ENCODE measurements around the gene NEDD8.

The NEDD8 gene

GRCh38 chr14:24238123-24238522, 6.0 kb upstream of the NEDD8 start:
- TF ChIP-seq, protein P1, sequence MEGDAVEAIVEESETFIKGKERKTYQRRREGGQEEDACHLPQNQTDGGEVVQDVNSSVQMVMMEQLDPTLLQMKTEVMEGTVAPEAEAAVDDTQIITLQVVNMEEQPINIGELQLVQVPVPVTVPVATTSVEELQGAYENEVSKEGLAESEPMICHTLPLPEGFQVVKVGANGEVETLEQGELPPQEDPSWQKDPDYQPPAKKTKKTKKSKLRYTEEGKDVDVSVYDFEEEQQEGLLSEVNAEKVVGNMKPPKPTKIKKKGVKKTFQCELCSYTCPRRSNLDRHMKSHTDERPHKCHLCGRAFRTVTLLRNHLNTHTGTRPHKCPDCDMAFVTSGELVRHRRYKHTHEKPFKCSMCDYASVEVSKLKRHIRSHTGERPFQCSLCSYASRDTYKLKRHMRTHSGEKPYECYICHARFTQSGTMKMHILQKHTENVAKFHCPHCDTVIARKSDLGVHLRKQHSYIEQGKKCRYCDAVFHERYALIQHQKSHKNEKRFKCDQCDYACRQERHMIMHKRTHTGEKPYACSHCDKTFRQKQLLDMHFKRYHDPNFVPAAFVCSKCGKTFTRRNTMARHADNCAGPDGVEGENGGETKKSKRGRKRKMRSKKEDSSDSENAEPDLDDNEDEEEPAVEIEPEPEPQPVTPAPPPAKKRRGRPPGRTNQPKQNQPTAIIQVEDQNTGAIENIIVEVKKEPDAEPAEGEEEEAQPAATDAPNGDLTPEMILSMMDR (IDR thresholded peaks at IDR 0.05; ENCODE audit: control extremely low read depth, extremely low read depth, low read depth, missing control alignments) = no peak
- ChIA-PET CTCF (interaction anchor here (1.4 to 7.5 kb wide), 8 partner anchors 19 to 194 kb away, joined by 4 to 56 read pairs (median 12); partner anchors contain the start of genes CHMP4A, CIDEB, DHRS1 and MDP1), POLR2A (interaction anchor here (0.7 to 0.9 kb wide), 2 partner anchors 10 to 25 kb away, joined by 3 to 5 read pairs; partner anchors contain the start of gene CHMP4A)
- DNase-seq (ENCODE audit: extremely low spot score) = no peak

- DNase-seq (ENCODE audit: extremely low spot score) = no peak
- TF ChIP-seq, protein P1 (IDR thresholded peaks at IDR 0.05; ENCODE audit: control extremely low read depth, extremely low read depth, low read depth, missing control alignments) = no peak
- CTCF ChIA-PET = interaction anchor here (1.4 to 7.5 kb wide), 8 partner anchors 18 to 195 kb away, joined by 4 to 56 read pairs (median 12); partner anchors contain the start of genes CHMP4A, CIDEB, DHRS1 and MDP1
- POLR2A ChIA-PET = interaction anchor here (0.7 to 0.9 kb wide), 2 partner anchors 11 to 24 kb away, joined by 3 to 5 read pairs; partner anchors contain the start of gene CHMP4A
Measured at GRCh38 chr14:24237463-24237955, 5.3 kb upstream of the NEDD8 start.

- TF ChIP-seq, protein P1 (IDR thresholded peaks at IDR 0.05; ENCODE audit: control extremely low read depth, extremely low read depth, low read depth, missing control alignments) = no peak
- ChIA-PET CTCF (interaction anchor here (1.0 to 7.5 kb wide), 7 partner anchors 9 to 71 kb away, joined by 3 to 56 read pairs (median 14); partner anchors contain the start of genes CHMP4A, CIDEB, DHRS1 and MDP1), POLR2A (no interaction called here)
- DNase-seq (ENCODE audit: extremely low spot score) = no peak
Measured at GRCh38 chr14:24236689-24237462, 4.7 kb upstream of the NEDD8 start.

DNA sequence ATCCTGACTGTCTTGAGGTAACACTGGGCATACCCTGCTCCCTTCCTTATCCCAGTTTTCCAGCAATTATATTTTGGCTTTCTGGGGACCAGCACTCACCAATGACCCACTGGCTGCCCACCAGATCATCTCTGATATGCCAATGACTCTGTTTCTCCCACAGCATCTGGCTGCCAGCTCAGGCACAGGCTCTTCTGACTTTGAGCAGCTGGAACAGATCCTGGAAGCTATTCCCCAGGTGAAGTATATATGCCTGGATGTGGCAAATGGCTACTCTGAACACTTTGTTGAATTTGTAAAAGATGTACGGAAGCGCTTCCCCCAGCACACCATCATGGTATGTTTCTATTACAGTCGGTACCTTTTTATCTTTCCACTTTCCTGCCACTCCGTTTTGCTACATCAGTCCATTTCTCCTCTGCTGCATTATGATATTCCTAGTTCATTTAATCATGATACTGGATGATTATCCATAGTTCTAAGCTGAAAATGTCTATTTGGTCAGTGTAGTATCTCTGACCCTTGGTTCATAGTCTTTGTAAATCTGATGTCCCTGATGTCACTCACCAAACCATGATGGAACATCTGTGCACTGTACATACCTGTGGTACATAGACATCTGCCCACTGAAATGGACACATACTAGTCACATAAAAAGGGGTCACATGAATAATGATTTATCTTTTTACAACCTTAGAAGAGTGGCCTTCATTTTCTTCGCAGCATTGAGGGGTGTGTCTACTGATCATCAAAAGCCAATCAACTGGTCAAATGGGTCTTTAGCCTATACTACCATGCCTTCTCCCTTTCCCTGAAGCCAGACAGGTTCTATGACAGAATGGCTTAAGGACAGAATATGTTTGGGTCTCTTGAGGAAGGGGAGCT, 3.9 kb upstream of the NEDD8 start:
- TF ChIP-seq, protein P1 (IDR thresholded peaks at IDR 0.05; ENCODE audit: control extremely low read depth, extremely low read depth, low read depth, missing control alignments) = no peak
- POLR2A ChIA-PET = no interaction called here
- no peak for DNase-seq (ENCODE audit: extremely low spot score)
- CTCF ChIA-PET = interaction anchor here (0.9 to 7.5 kb wide), 16 partner anchors 10 to 202 kb away, joined by 3 to 56 read pairs (median 4); partner anchors contain the start of genes CHMP4A, CIDEB, DHRS1 and IRF9

GRCh38 chr14:24234095-24235005, 2.2 kb upstream of the NEDD8 start:
- CTCF ChIA-PET = interaction anchor here (0.8 to 7.5 kb wide), 15 partner anchors 7 to 204 kb away, joined by 3 to 56 read pairs (median 4); partner anchors contain the start of genes CHMP4A, CIDEB, DHRS1 and IRF9
- DNase-seq (ENCODE audit: extremely low spot score) = no peak
- POLR2A ChIA-PET = no interaction called here
- TF ChIP-seq, protein P1 (IDR thresholded peaks at IDR 0.05; ENCODE audit: control extremely low read depth, extremely low read depth, low read depth, missing control alignments) = no peak
